Lower leg skin (tissue), 3 donors: ENCODE data around the gene GTSE1.

Source experiments
- CTCF ChIP-seq, 3 donors: fragments of 450-650 bp; IDR thresholded peaks; one replicate each; pipeline ENCODE4 v1.5.1; 2016; ENCODE audit warnings: antibody characterized with exemption in 3 of 3, mild to moderate bottlenecking in 3 of 3, moderate library complexity in 2 of 3
- POLR2A ChIP-seq, 2 donors: fragments of 450-650 bp; IDR thresholded peaks; one replicate each; pipeline ENCODE4 v1.6.1; 2016 to 2017; ENCODE audit warnings: antibody characterized with exemption in 2 of 2, mild to moderate bottlenecking in 1 of 2, moderate library complexity in 1 of 2

DNA sequence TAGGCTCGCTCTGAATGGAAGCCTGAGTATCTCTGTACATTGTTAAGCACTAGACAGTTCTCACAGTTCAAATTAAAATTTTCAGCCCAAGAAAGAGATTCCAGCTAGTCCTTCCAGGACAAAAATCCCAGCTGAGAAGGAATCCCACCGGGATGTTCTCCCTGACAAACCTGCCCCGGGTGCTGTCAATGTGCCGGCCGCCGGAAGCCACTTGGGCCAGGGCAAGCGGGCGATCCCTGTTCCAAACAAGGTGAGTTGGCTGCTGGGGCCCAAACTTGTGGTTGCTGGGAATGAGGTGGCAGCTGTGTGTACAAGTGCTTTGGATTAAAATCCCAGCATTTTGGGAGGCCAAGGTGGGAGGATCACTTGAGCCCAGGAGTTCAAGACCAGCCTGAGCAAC lies 15.4 kb downstream of the GTSE1 start:
- TF ChIP-seq POLR2A (IDR thresholded peaks at IDR 0.05) (no peak), CTCF (IDR thresholded peaks at IDR 0.05) (no peak)
